PC-9 (cell line): ENCODE results near the gene NIPAL1. TPM values are rescaled to one million over a fixed set of nuclear protein-coding genes. Genes with fewer than 3 reads are reported as not detected.

Experiments
- BruUV-seq: library from RNA; stranded (reverse); fragments of 400-500 nt; replicated peaks from 2 replicates; lab custom pipeline; 2021; lab: Mats Ljungman, UMichigan
- CTCF ChIA-PET: fragments of 300-600 bp; sonication (Branson Sonifier 250); formaldehyde crosslinking; loops from one replicate; lab custom pipeline; 2022; ENCODE audit warnings: antibody characterized with exemption; lab: Charles Lee
- POLR2A ChIA-PET: fragments of 300-600 bp; sonication (Branson Sonifier 250); formaldehyde crosslinking; loops from one replicate; lab custom pipeline; 2022; ENCODE audit warnings: antibody characterized with exemption; ENCODE audit not compliant: unreplicated experiment; lab: Charles Lee
- DNase-seq, 2 experiments: peaks; one replicate each; pipeline versions ENCODE4 v3.0.0 to v3.0.0-alpha.2; 2015 to 2022; ENCODE audit warnings: mixed read lengths in 1 of 2
- H2AFZ ChIP-seq: fragments of 200-600 bp; sonication (generic); 2 replicates; pipeline ENCODE4 v1.8.1; 2017; ENCODE audit warnings: antibody characterized with exemption
- H3F3A ChIP-seq: fragments of 200-600 bp; sonication (generic); 2 replicates; pipeline ENCODE4 v1.8.1; 2017; ENCODE audit warnings: antibody characterized with exemption, mild to moderate bottlenecking, low read depth; ENCODE audit not compliant: insufficient read depth
- H3K27ac ChIP-seq: fragments of 200-600 bp; sonication (generic); 2 replicates; pipeline ENCODE4 v1.6.1; 2016; ENCODE audit warnings: mixed run types
- H3K27me3 ChIP-seq: fragments of 200-600 bp; sonication (generic); 2 replicates; pipeline ENCODE4 v1.6.1; 2016; ENCODE audit warnings: low read depth, mixed run types; ENCODE audit not compliant: insufficient read depth
- H3K36me3 ChIP-seq: fragments of 200-600 bp; sonication (generic); 2 replicates; pipeline ENCODE4 v1.6.1; 2016; ENCODE audit warnings: low read depth, mixed run types
- H3K4me1 ChIP-seq: fragments of 200-600 bp; sonication (generic); replicated peaks from 2 replicates; pipeline ENCODE4 v1.6.1; 2016; ENCODE audit warnings: mixed run types; ENCODE audit not compliant: insufficient read depth
- H3K4me2 ChIP-seq: fragments of 200-600 bp; sonication (generic); 2 replicates; pipeline ENCODE4 v1.6.1; 2017; ENCODE audit warnings: mixed run types
- H3K4me3 ChIP-seq: fragments of 200-600 bp; sonication (generic); 2 replicates; pipeline ENCODE4 v1.6.1; 2016; ENCODE audit warnings: mixed run types
- H3K79me2 ChIP-seq: fragments of 200-600 bp; sonication (generic); 2 replicates; pipeline ENCODE4 v1.6.1; 2017; ENCODE audit warnings: low read depth, mixed run types
- H3K9me2 ChIP-seq: fragments of 200-600 bp; sonication (generic); 2 replicates; pipeline ENCODE4 v1.8.1; 2017; ENCODE audit warnings: mild to moderate bottlenecking; ENCODE audit not compliant: insufficient read depth
- H3K9me3 ChIP-seq: fragments of 200-600 bp; sonication (generic); 2 replicates; pipeline ENCODE4 v1.8.1; 2016; ENCODE audit warnings: low read depth; ENCODE audit not compliant: insufficient read depth
- H4K20me1 ChIP-seq: fragments of 200-600 bp; sonication (generic); 2 replicates; pipeline ENCODE4 v1.8.1; 2017; ENCODE audit not compliant: insufficient read depth
- EZH2 ChIP-seq: fragments of 200-600 bp; sonication (generic); IDR thresholded peaks from 2 replicates; pipeline ENCODE4 v1.8.0; 2017; ENCODE audit warnings: antibody characterized with exemption, low read depth
- intact Hi-C: fragments of 100-400 bp; cut with micrococcal nuclease; formaldehyde crosslinking; loops from one replicate; pipeline ENCODE4 v1.10.0; 2022; ENCODE audit not compliant: unreplicated experiment
- total RNA-seq: library from RNA; stranded (reverse); gene quantifications from 2 replicates; pipeline ENCODE4 v1.2.3, GENCODE V29; 2021
- TF ChIP-seq, protein P1 (sequence below): fragments of 200-600 bp; sonication (generic); conservative IDR thresholded peaks from 2 replicates; pipeline ENCODE4 v1.6.1; 2017; ENCODE audit warnings: mixed run types, antibody characterized with exemption, mild to moderate bottlenecking, moderate library complexity

NIPAL1 gene
- total RNA-seq, 1 experiment from 2014 or later = 8.2 TPM

DNA sequence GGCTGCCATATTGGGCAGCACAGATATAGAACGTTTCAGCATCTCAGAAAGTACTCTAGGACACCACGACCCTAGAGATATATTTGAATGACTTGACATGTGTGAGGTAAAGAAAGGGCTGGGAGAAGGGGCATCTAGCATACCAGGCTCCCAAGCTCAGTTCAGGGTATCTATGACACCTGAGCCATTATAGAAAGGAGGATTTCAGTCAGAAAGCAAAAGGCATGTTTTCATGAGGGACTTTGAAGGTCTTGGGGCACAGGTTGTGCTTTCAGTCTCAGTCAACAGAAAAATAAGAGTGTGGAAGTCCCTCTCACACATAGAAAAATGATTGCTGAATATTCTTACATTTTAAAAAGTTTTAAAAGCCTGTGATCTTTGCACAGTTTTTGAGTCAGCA is 51.6 kb downstream of the NIPAL1 start:
- Histone ChIP-seq H3K27ac (no peak overlapping the region), H3K4me2 (no peak overlapping the region), H3K79me2 (no peaks in the 10 kb centered on the region), H2AFZ (no peak overlapping the region), H3K4me3 (no peak overlapping the region), H3K36me3 (no peaks in the 10 kb centered on the region), H3K9me2 (no peaks in the 10 kb centered on the region), H3K27me3 (no peaks in the 10 kb centered on the region), H3K9me3 (no peaks in the 10 kb centered on the region), H4K20me1 (no peaks in the 10 kb centered on the region), H3K4me1 (no peaks in the 10 kb centered on the region; the same call in none of the 2 replicates), H3F3A (no peaks in the 10 kb centered on the region; the same call in 1 of the 2 replicates)
- DNase-seq = no peak
- no TSS peak for BruUV-seq
- intact Hi-C loops = no loop called here
- POLR2A ChIA-PET = no interaction called here
- CTCF ChIA-PET = no interaction called here
- no peak for TF ChIP-seq EZH2
- TF ChIP-seq, protein P1, sequence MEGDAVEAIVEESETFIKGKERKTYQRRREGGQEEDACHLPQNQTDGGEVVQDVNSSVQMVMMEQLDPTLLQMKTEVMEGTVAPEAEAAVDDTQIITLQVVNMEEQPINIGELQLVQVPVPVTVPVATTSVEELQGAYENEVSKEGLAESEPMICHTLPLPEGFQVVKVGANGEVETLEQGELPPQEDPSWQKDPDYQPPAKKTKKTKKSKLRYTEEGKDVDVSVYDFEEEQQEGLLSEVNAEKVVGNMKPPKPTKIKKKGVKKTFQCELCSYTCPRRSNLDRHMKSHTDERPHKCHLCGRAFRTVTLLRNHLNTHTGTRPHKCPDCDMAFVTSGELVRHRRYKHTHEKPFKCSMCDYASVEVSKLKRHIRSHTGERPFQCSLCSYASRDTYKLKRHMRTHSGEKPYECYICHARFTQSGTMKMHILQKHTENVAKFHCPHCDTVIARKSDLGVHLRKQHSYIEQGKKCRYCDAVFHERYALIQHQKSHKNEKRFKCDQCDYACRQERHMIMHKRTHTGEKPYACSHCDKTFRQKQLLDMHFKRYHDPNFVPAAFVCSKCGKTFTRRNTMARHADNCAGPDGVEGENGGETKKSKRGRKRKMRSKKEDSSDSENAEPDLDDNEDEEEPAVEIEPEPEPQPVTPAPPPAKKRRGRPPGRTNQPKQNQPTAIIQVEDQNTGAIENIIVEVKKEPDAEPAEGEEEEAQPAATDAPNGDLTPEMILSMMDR = no peak

DNA sequence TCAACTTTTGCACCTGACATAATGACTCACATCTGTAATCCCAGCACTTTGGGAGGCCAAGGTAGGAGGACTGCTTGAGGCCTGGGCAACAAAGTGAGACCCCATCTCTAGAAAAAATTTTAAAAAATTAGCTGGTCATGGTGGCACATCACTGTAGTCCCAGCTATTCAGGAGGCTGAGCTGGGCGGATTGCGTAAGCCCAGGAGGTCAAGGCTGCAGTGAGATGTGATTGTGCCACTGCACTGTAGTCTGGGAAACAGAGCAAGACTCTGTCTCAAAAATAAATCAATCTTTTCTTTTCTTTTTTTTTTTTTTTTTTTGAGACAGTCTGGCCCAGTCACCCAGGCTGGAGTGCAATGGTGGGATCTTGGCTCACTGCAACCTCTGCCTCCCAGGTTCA is 52.5 kb downstream of the NIPAL1 start:
- no peak overlapping the region for H3K4me3 ChIP-seq
- no peaks in the 10 kb centered on the region for H3K9me3 ChIP-seq
- no peaks in the 10 kb centered on the region for H3K36me3 ChIP-seq
- no peak overlapping the region for H2AFZ ChIP-seq
- TF ChIP-seq, protein P1 = no peak
- no peak for TF ChIP-seq EZH2
- H3K79me2 ChIP-seq = no peaks in the 10 kb centered on the region
- no peaks in the 10 kb centered on the region for H3K9me2 ChIP-seq
- no peak overlapping the region for H3K27ac ChIP-seq
- peaks cover 7% of the 10 kb centered on the region for H3K4me1 ChIP-seq
- DNase-seq = no peak
- CTCF ChIA-PET = no interaction called here
- intact Hi-C loops = no loop called here
- POLR2A ChIA-PET = no interaction called here
- no peaks in the 10 kb centered on the region for H3K27me3 ChIP-seq
- no peaks in the 10 kb centered on the region; the same call in 1 of the 2 replicates for H3F3A ChIP-seq
- no peak overlapping the region for H3K4me2 ChIP-seq
- no TSS peak for BruUV-seq
- no peaks in the 10 kb centered on the region for H4K20me1 ChIP-seq

DNA sequence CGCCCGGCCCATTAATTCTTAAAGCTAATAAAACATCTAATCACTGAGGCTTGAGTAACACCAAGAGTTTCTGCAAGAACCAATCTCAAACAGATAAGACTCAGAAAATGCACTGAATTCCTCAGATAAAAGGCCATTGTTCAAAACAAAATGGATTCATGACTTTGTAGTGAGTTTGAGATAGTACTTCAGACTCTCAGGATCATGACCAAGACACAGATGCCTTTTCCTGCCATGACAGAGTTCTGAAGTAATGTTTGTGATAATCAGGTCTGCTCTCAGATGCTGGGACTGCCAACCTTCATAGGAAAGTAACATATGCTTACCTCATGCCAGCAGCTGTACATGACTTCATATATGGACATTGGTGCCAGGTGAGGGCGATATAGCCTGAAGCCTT is 54.6 kb downstream of the NIPAL1 start:
- H3K4me1 ChIP-seq = peaks cover 24% of the 10 kb centered on the region
- H3K36me3 ChIP-seq = no peaks in the 10 kb centered on the region
- H3K9me2 ChIP-seq = no peaks in the 10 kb centered on the region
- H3K4me2 ChIP-seq = no peak overlapping the region; the same call in 1 of the 2 replicates
- DNase-seq = peak in 1 of 2 experiments; percentile 53
- ChIA-PET CTCF (interaction anchor here (0.7 kb wide), 1 partner anchor 28 kb away, joined by 11 read pairs; no protein-coding TSS in a partner anchor), POLR2A (interaction anchor here (0.7 kb wide), 1 partner anchor 37 kb away, joined by 9 read pairs; no protein-coding TSS in a partner anchor)
- no peaks in the 10 kb centered on the region for H4K20me1 ChIP-seq
- H3K27me3 ChIP-seq = no peaks in the 10 kb centered on the region
- H2AFZ ChIP-seq = no peak overlapping the region
- H3K4me3 ChIP-seq = no peak overlapping the region
- no TSS peak for BruUV-seq
- no peaks in the 10 kb centered on the region; the same call in 1 of the 2 replicates for H3F3A ChIP-seq
- no peak overlapping the region for H3K27ac ChIP-seq
- no peaks in the 10 kb centered on the region for H3K9me3 ChIP-seq
- no peaks in the 10 kb centered on the region for H3K79me2 ChIP-seq
- intact Hi-C loops = no loop called here
- TF ChIP-seq EZH2 = no peak
- TF ChIP-seq, protein P1 = no peak
